ENCODE data around the gene LRRK2. TPM values are rescaled to one million over a fixed set of nuclear protein-coding genes. Genes with fewer than 3 reads are reported as not detected.

The LRRK2 gene
- total RNA-seq, 6 donors from 2014 or later, result 232 to 719 (median 390) TPM

DNA sequence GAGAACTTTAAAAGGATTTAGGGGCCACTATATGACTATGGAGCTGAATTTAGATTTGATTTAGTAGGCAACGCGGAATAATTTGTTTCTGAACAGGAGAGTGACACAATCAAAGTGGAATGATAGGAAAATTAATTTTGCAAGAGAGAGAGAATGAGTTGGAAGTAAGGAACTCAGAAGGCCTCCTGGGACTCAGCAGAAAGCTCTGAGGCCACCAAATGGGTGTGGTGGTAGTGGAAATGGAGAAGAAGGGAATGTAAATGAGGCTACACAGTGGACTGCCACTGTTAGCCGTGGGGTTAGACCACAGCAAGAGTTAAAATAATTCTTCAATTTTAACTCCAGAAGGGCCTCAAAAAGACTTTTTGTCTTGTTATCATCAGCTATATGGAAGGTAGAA lies 102.7 kb downstream of the LRRK2 start:
- Histone ChIP-seq H3K27me3 (no peaks in the 10 kb centered on the region), H3K4me3 (no peak overlapping the region), H3K4me1 (no peaks in the 10 kb centered on the region), H3K27ac (no peak overlapping the region), H3K36me3 (peaks cover 0 to 33% (median 4%) of the 10 kb centered on the region in 4 donors), H3K9me3 (no peaks in the 10 kb centered on the region)
- no peak for TF ChIP-seq EP300 (IDR thresholded peaks at IDR 0.05)
- TF ChIP-seq POLR2AphosphoS5 (IDR thresholded peaks at IDR 0.05), result no peak
- no peak for TF ChIP-seq POLR2A (IDR thresholded peaks at IDR 0.05)
- TF ChIP-seq CTCF (IDR thresholded peaks at IDR 0.05), result no peak
- ATAC-seq (ENCODE audit: low FRiP score in 2 of 2) (no peak), DNase-seq (no peak)
- 87 to 95% methylated on average over 3 of the region's 3 CpGs for WGBS, 2 donors

DNA sequence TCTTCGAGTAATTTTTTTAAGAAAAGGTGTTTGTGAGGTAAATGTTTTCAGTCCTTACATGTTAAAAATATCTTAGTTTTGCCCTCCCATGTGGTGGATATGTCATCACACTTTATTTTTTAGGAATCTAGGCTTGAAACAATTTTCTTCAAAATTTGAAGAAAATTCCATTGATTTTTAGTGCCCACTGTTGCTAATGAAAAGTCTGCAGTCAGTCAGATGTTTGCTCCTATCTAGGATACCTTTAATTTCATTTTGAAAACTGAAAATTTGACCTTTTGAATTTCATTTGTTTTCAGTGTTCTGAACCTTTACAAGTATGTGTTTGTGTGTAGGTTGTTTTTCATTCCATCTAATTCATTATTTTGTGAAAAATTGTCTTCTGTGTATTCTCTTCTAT lies 105.4 kb downstream of the LRRK2 start:
- no peaks in the 10 kb centered on the region for H3K27me3 ChIP-seq
- 78 to 86% methylated on average over 1 of the region's 1 CpG for WGBS, 2 donors
- H3K4me1 ChIP-seq, result no peaks in the 10 kb centered on the region
- TF ChIP-seq POLR2AphosphoS5 (IDR thresholded peaks at IDR 0.05) (no peak), POLR2A (IDR thresholded peaks at IDR 0.05) (no peak), EP300 (IDR thresholded peaks at IDR 0.05) (no peak), CTCF (IDR thresholded peaks at IDR 0.05) (no peak)
- DNase-seq (no peak), ATAC-seq (ENCODE audit: low FRiP score in 2 of 2) (no peak)
- no peaks in the 10 kb centered on the region for H3K9me3 ChIP-seq
- H3K4me3 ChIP-seq, result no peak overlapping the region
- H3K27ac ChIP-seq, result no peak overlapping the region
- peaks cover 6 to 39% (median 13%) of the 10 kb centered on the region in 4 donors for H3K36me3 ChIP-seq

- no peak overlapping the region for H3K4me3 ChIP-seq
- ATAC-seq (ENCODE audit: low FRiP score in 2 of 2) (no peak), DNase-seq (no peak)
- WGBS, 2 donors, result 63 to 83% methylated on average over 1 of the region's 1 CpG
- H3K4me1 ChIP-seq, result no peaks in the 10 kb centered on the region
- H3K36me3 ChIP-seq, result peaks cover 10 to 42% (median 18%) of the 10 kb centered on the region in 4 donors
- no peaks in the 10 kb centered on the region for H3K9me3 ChIP-seq
- no peaks in the 10 kb centered on the region for H3K27me3 ChIP-seq
- H3K27ac ChIP-seq, result no peak overlapping the region
- no peak for TF ChIP-seq POLR2AphosphoS5 (IDR thresholded peaks at IDR 0.05)
- no peak for TF ChIP-seq CTCF (IDR thresholded peaks at IDR 0.05)
- no peak for TF ChIP-seq EP300 (IDR thresholded peaks at IDR 0.05)
- TF ChIP-seq POLR2A (IDR thresholded peaks at IDR 0.05), result no peak
Measured at GRCh38 chr12:40331886-40332285, 107.1 kb downstream of the LRRK2 start.

DNA sequence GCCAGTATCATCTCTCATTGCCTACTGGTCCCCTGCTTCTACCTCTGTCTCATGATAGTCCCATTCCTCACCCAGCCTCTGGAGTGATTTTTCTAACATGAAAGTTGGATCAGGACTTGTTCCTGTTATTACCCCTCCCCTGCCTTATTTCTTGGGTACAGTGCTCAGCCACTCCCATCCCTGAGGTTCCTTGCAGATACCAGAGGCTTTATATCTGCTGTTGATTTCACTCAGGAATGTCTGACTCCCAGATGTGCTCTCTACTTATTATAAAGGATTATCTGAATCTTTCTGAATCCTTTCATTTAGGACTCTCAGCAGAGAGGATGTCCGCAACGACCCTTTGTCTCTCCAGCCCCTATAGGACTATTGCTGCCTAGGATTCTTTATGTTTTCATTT lies 111.2 kb downstream of the LRRK2 start:
- WGBS, 2 donors, result 85 to 86% methylated on average over 2 of the region's 2 CpGs
- no peak for DNase-seq
- no peak for ATAC-seq (ENCODE audit: low FRiP score in 2 of 2)
- H3K4me1 ChIP-seq, result peaks cover 0 to 9% (median 0%) of the 10 kb centered on the region in 4 donors
- no peaks in the 10 kb centered on the region for H3K9me3 ChIP-seq
- peaks cover 12 to 48% (median 18%) of the 10 kb centered on the region in 4 donors for H3K36me3 ChIP-seq
- TF ChIP-seq POLR2AphosphoS5 (IDR thresholded peaks at IDR 0.05) (no peak), CTCF (IDR thresholded peaks at IDR 0.05) (no peak), EP300 (IDR thresholded peaks at IDR 0.05) (no peak), POLR2A (IDR thresholded peaks at IDR 0.05) (no peak)
- H3K27me3 ChIP-seq, result no peaks in the 10 kb centered on the region
- no peak overlapping the region for H3K4me3 ChIP-seq
- H3K27ac ChIP-seq, result no peak overlapping the region

- Histone ChIP-seq H3K9me3 (no peaks in the 10 kb centered on the region), H3K4me1 (peaks cover 0 to 9% (median 0%) of the 10 kb centered on the region in 4 donors), H3K27me3 (no peaks in the 10 kb centered on the region), H3K4me3 (no peak overlapping the region), H3K27ac (no peak overlapping the region), H3K36me3 (peaks cover 12 to 47% (median 19%) of the 10 kb centered on the region in 4 donors)
- no peak for DNase-seq
- ATAC-seq (ENCODE audit: low FRiP score in 2 of 2), result no peak
- WGBS, 2 donors, result 76 to 90% methylated on average over 1 of the region's 1 CpG
- TF ChIP-seq EP300 (IDR thresholded peaks at IDR 0.05) (no peak), CTCF (IDR thresholded peaks at IDR 0.05) (peak in 2 of 6 experiments; percentile 11 to 26)
Measured at GRCh38 chr12:40336573-40337199, 111.9 kb downstream of the LRRK2 start.
